ENCODE data around the gene LMBR1.

DNA sequence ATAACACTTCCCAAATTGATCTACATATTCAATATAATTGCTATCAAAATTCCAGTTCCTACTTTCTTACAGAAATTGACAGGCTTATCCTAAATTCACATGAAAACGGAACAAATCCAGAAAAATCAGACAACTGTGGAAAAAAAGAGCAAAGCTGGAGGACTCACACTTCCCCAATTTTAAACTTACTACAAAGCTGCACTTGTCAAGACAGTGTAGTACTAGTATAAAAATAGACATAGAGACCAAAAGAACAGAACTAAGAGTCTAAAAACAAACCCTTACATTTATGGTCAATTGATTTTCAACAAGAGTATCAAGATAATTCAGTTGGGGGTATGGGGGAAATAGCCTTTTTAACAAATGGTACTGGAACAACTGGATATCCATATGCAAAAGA is 27.5 kb downstream of the LMBR1 start:
- TF ChIP-seq CTCF (IDR thresholded peaks at IDR 0.05; ENCODE audit: low read depth, low read length, poor library complexity, severe bottlenecking) (no peak), EZH2phosphoT487 (IDR thresholded peaks at IDR 0.05; ENCODE audit: borderline replicate concordance, low read length) (no peak)

All from DOHH2 (cell line).